Measurements from ENCODE around the gene KIF2A. TPM values are rescaled to one million over a fixed set of nuclear protein-coding genes. Genes with fewer than 3 reads are reported as not detected.

KIF2A gene
- total and polyA plus RNA-seq, 2 of the 4 experiments (the other 2 are of a cell fraction): 23.6 to 37.3 TPM

- TF ChIP-seq MXI1 (IDR thresholded peaks at IDR 0.05; ENCODE audit: borderline replicate concordance, low read depth, low read length) (peak; percentile 99), RFX5 (IDR thresholded peaks at IDR 0.05; ENCODE audit: low read depth, low read length) (no peak), NFE2L2 (IDR thresholded peaks at IDR 0.05; ENCODE audit: low read depth, low read length) (no peak)
Observed at GRCh38 chr5:62403411-62404250, 97.6 kb downstream of the KIF2A start, which contains the start of gene DIMT1 (continued).

Data from IMR-90 (cell line).